Upper lobe of left lung (tissue), 4 donors: ENCODE data around the gene MAMDC4.
"Not testable (repeated sequence)": the region's sequence is repeated elsewhere in the genome, so short reads cannot be mapped to it uniquely, and the experiment has no call there.

Experiments used
- POLR2A ChIP-seq, 4 donors: fragments of 450-650 bp; IDR thresholded peaks; one replicate each; pipeline ENCODE4 v1.5.1; 2016 to 2017; ENCODE audit warnings: antibody characterized with exemption in 4 of 4, mild to moderate bottlenecking in 2 of 4
- POLR2AphosphoS5 ChIP-seq, 2 donors: sonication (generic); formaldehyde crosslinking; IDR thresholded peaks; one replicate each; pipeline ENCODE4 v1.5.1; 2017; ENCODE audit warnings: antibody characterized with exemption in 2 of 2
- TF ChIP-seq, protein P1 (sequence below), 6 experiments: fragments of 450-650 bp in 4 of 6; fragments of 200-600 bp in 2 of 6; sonication (generic) in 2 of 6; IDR thresholded peaks; one replicate each; pipeline ENCODE4 v1.5.1; 2016 to 2019; ENCODE audit warnings: antibody characterized with exemption in 6 of 6

GRCh38 chr9:136837856-136838277 lies 14.3 kb upstream of the MAMDC4 start:
- TF ChIP-seq, protein P1, sequence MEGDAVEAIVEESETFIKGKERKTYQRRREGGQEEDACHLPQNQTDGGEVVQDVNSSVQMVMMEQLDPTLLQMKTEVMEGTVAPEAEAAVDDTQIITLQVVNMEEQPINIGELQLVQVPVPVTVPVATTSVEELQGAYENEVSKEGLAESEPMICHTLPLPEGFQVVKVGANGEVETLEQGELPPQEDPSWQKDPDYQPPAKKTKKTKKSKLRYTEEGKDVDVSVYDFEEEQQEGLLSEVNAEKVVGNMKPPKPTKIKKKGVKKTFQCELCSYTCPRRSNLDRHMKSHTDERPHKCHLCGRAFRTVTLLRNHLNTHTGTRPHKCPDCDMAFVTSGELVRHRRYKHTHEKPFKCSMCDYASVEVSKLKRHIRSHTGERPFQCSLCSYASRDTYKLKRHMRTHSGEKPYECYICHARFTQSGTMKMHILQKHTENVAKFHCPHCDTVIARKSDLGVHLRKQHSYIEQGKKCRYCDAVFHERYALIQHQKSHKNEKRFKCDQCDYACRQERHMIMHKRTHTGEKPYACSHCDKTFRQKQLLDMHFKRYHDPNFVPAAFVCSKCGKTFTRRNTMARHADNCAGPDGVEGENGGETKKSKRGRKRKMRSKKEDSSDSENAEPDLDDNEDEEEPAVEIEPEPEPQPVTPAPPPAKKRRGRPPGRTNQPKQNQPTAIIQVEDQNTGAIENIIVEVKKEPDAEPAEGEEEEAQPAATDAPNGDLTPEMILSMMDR (IDR thresholded peaks at IDR 0.05): not testable (repeated sequence)
- not testable (repeated sequence) for TF ChIP-seq POLR2AphosphoS5, POLR2A (IDR thresholded peaks at IDR 0.05)
